ENCODE results near the gene NID2.

Gene NID2

DNA sequence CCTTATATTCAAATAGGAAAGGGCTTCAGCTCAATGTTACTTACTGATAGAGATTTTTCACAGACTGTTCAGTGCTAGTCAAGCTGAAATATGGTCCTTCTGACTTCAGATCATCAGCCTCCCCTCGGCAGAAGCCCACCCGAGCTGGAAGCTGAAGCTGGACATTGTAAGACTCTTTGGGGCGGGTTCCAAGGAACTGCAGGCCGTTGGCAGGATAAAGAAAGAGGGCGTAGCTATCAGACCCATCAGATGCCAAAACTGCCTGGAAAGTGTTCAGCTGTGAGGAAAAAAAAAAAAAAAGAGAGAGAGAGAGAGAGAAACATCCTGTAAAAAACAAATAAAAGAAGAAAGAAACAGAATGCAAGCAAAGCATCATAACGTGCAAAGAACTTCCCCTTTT, 8.8 kb downstream of the NID2 start:
- no peak overlapping the region for H3K4me3 ChIP-seq (ENCODE audit: control insufficient read depth, low read depth, low read length)
- TF ChIP-seq, protein P1, sequence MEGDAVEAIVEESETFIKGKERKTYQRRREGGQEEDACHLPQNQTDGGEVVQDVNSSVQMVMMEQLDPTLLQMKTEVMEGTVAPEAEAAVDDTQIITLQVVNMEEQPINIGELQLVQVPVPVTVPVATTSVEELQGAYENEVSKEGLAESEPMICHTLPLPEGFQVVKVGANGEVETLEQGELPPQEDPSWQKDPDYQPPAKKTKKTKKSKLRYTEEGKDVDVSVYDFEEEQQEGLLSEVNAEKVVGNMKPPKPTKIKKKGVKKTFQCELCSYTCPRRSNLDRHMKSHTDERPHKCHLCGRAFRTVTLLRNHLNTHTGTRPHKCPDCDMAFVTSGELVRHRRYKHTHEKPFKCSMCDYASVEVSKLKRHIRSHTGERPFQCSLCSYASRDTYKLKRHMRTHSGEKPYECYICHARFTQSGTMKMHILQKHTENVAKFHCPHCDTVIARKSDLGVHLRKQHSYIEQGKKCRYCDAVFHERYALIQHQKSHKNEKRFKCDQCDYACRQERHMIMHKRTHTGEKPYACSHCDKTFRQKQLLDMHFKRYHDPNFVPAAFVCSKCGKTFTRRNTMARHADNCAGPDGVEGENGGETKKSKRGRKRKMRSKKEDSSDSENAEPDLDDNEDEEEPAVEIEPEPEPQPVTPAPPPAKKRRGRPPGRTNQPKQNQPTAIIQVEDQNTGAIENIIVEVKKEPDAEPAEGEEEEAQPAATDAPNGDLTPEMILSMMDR (IDR thresholded peaks at IDR 0.05; ENCODE audit: control insufficient read depth, insufficient read depth, low read depth, low read length, missing control alignments), result no peak
- no peak for DNase-seq (ENCODE audit: low read depth)

DNA sequence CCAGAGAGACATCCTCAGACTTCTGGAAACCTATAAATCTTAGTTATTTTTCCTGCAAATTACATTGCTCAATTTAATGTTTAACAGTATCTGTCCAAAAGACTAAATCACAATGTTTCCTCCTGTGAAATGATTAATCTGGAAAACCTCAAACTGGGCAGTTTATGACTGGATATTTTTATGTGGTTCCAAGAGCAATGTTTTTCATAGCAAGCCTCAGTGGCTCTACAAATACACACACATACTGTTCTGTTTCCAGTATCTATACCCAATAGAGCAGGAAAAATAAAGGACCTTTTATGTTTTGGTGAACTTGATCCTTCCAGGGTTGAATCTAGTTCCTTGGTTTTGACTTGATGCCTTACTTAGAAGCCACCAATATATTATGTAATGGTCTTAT, 9.2 kb downstream of the NID2 start:
- TF ChIP-seq, protein P1 (IDR thresholded peaks at IDR 0.05; ENCODE audit: control insufficient read depth, insufficient read depth, low read depth, low read length, missing control alignments), result no peak
- no peak overlapping the region for H3K4me3 ChIP-seq (ENCODE audit: control insufficient read depth, low read depth, low read length)
- DNase-seq (ENCODE audit: low read depth), result no peak

DNA sequence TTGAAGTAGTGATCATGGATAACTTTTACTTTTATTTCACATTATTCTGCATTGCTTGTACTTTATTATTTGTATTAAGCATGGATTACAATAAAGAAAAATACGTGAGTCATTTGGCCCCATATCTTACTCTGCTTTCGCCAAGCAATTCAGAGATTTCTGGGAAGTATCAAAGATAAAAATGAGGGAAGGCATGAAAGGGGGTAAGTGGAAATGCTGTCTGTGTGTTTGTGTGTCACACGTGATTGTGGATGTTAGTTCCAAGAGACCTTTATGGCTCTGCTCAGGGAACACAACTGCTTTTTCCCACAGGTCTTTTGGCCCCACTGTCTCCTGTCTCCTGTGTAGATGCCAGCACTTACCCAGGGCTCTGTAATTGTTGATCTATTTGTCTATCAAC, 10.5 kb downstream of the NID2 start:
- no peak for DNase-seq (ENCODE audit: low read depth)
- TF ChIP-seq, protein P1 (IDR thresholded peaks at IDR 0.05; ENCODE audit: control insufficient read depth, insufficient read depth, low read depth, low read length, missing control alignments), result no peak
- no peak overlapping the region for H3K4me3 ChIP-seq (ENCODE audit: control insufficient read depth, low read depth, low read length)

DNA sequence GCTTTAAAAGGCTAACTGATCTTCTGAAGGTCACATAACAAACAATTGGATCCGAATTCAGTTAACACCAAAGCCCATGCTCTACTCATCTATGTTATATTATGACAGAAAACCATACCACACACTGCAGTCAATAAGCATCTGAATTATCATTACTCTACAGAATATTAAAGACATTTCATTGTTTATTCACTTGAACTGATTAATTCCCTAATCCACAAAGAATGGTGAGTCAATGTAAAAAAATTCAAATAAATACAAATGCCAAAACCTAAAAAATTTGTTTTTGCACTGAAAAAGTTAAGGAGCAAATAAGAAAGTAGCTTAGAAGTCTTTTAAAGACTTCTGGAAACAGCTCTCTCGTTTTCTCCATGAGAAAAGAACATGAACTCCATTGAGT, 13.7 kb downstream of the NID2 start:
- no peak overlapping the region for H3K4me3 ChIP-seq (ENCODE audit: control insufficient read depth, low read depth, low read length)
- DNase-seq (ENCODE audit: low read depth), result no peak
- TF ChIP-seq, protein P1 (IDR thresholded peaks at IDR 0.05; ENCODE audit: control insufficient read depth, insufficient read depth, low read depth, low read length, missing control alignments), result no peak

DNA sequence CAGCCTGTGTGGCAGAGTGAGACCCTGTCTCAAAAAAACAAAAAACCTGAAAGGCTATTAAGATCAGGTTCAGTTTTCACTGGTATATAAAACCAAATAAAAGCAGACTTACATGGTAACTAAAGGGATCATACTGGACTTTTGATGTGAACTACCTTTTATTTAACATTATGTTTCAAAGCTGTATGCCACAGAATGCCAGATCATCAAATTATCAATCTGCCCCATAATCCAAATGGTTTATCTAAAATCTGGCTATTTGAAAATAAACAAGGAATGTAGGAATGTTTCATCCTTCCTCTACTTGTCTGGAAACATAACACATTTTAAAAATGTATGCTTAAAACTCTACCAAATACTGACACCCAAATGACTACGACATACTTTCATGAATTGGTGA, 14.2 kb downstream of the NID2 start:
- no peak overlapping the region for H3K4me3 ChIP-seq (ENCODE audit: control insufficient read depth, low read depth, low read length)
- TF ChIP-seq, protein P1 (IDR thresholded peaks at IDR 0.05; ENCODE audit: control insufficient read depth, insufficient read depth, low read depth, low read length, missing control alignments), result no peak
- DNase-seq (ENCODE audit: low read depth), result no peak

DNA sequence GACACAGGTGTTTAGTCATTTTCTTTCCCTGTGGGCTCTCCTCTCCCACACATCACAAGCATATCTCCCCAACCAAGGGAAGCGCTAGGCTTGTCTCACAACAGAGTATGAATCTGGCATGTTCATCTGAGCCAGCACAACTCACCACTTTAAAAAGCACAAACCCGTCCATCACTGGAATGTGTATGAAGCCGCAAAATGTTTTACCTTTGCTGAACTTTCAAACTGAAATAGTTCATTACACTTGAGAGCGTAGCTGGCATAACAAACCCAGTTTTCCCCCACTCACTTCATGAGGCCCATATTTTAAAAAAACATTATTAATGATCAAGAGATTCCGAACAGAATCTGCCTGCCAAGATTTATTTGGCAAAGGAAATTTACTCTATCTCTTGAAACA, 15.8 kb downstream of the NID2 start:
- no peak overlapping the region for H3K4me3 ChIP-seq (ENCODE audit: control insufficient read depth, low read depth, low read length)
- TF ChIP-seq, protein P1 (IDR thresholded peaks at IDR 0.05; ENCODE audit: control insufficient read depth, insufficient read depth, low read depth, low read length, missing control alignments), result no peak
- no peak for DNase-seq (ENCODE audit: low read depth)
